Activated effector memory CD4-positive, alpha-beta T cell treated with Interleukin-2 at 50 U/mL for 16 hours (primary cell): ENCODE results near the gene HPD.

ENCODE experiments used
- DNase-seq: peaks from one replicate; pipeline ENCODE4 v3.0.0-alpha.2; 2020

The HPD gene

DNA sequence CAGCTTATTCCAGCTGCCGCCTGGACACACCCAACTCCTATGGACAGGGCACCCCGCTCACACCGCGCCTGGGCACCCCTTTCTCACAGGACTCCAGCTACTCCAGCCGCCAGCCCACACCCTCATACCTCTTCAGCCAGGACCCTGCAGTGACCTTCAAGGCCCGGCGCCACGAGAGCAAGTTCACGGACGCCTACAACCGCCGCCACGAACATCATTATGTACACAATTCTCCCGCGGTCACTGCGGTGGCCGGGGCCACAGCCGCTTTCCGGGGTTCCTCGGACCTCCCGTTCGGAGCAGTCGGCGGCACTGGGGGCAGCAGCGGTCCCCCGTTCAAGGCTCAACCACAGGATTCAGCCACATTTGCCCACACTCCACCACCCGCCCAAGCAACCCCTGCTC, 48.9 kb downstream of the HPD start:
- no peak for DNase-seq

- no peak for DNase-seq
Measured at GRCh38 chr12:121808623-121809022, 50.0 kb downstream of the HPD start.

- DNase-seq: no peak
Measured at GRCh38 chr12:121807642-121808347, 50.9 kb downstream of the HPD start.

- DNase-seq: no peak
Measured at GRCh38 chr12:121806546-121807423, 51.9 kb downstream of the HPD start.

DNA sequence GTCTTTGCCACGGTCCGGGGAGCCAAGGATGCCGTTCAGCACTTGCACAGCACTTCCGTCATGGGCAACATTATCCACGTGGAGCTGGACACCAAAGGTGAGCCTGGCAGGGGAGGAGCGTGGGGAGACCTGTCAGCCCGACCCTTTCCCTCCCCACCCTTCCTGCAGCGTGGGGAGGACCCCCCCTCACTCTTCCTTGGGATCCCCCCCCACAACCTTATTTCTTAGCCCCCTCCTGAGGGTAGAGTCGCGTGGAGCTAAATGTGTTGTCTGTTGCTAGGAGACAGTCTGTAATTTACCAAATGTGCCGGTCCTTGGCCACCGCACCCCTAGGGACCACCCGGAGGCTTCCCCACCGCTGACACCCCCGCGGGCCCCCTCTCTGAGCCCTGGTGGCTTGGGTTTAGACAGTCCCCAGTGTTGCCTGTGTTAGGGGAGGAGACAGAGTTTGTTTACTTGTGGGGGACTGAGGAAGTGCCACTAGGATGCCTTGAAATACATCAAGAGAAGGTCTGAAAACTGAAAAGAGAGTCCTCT, 52.6 kb downstream of the HPD start:
- no peak for DNase-seq

- DNase-seq: no peak
Measured at GRCh38 chr12:121805171-121806008, 53.3 kb downstream of the HPD start.

DNA sequence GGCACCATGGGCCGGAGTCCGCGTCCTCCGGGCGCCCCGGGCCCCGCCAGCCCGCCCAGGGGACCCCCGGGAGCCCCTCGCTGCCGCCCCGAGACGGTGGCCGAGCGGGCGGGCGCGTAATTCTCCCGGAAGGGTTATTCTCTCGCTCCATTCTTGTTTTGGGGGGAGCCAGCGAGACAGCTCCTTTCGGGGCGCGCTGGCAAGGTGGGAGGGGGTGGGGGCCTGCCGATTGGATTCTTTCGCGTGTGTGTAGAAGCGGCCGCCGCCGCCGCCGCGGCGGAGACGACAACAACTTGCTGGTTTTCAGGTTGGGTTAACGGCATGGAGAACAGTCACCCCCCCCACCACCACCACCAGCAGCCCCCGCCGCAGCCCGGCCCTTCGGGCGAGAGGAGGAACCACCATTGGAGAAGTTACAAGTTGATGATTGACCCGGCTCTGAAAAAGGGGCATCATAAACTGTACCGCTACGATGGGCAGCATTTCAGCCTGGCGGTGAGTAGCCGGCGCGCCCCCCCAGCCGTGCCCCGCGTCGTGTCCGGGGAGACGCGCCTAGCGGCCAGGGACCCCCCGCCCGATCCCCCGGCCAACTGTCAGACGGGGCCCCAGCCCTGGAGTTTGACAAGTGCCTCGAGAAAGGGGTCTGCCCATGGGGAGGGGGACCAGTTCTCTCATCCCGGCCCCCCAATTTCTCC, 54.1 kb downstream of the HPD start:
- peak; percentile 62 for DNase-seq

- peak; percentile 41 for DNase-seq
Measured at GRCh38 chr12:121803861-121804416, 54.7 kb downstream of the HPD start, which contains the start of gene SETD1B. SETD1B (plus strand) TSS chr12:121804009; CDS start chr12:121804738, 729 bp downstream.

DNA sequence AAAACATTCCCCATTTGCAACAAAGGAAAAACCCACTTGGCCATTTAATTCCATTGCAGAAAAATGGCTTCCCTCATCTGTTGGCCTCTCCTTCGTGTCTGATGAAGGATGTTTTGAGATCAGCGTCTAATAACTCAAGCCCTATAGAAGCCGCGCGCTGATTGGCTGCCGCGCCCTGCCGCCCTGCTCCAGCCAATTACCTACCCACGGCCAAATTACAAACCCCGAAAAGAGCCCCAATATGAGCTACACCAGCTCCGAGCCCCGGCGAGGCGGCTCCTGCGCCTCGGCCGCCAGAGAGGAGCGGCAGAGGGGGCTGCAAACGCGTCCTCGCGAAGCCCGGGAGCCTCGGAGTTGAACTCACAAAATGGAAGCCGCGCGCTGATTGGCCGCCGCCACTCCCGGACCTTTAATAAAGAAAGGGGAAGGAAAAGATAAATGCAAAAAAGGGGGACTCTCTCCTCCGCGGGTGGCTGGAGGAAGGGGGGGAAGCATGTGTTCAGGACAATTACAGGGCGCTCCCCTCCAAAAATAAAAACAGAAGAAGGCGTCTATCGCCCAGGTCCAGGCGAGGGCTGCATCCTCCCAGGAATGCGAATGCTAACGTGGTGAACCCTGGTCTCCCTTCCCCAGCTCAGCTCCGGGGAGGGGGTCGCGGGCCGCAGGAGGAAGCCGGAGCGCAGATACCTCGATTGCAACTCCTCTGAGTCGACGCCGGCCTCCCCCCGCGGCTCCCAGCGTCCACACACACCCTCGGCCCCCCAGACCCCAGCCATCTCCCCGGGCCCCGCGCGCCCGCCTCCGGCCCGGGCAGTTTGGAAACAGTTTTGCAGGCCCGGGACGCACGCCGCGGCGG, 55.6 kb downstream of the HPD start:
- DNase-seq: peak; percentile 83

DNA sequence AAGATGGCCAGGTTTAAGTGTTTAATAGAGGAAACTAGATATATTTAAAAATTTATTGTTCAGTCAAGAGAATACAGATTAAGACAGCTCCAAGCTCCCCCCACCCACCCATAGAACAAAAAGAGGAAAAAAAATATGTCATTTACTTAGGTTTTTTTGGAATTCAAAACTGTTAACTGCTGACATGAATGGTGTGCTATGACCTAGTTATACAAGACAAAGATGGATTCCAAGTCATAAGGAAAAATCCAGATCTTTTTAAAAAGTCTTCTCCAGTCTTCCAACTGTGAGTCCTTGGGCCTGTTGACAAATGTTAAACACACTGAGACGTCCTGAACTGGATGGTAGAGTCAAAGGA, 56.2 kb downstream of the HPD start:
- DNase-seq: no peak

DNA sequence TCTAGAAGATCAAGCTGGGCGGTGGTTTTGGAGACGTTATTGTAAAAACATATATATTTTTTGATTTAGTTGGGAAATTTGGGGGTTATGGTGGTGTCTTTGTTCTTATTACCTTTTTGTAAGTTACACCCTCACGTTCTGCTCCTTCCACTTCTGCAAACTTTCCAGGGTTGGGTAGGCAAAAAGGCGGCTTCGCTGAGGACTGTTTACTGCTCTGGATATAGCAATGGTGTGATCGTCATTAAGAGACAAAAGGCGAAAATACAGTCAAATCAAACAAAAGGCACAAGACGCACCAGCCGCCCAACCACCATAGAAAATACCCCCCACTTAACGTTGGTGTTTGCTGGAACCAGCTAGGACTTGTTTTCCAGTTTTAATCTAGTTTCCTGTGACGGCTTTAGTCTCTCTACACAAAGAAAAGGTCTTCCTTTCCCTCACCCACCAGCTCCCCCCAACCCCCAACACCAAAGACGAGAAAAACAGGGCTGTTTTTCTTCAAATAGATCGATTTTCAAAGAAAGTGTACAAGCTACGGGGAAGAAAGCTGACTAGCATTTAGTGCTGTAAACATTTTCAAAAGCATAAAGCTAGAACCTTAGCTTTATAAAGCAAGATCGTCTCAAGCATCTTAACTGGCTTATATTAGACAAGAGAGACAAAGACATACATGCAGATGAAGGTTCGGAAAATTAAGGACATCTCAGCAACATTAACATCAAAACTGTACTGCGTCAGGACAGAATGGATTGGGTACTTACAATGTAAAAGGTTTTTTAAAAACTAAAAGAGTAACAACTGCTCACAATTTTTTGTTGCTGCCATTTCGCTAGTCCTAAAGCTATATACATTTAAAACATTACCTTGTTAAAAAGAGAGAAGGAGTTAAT, 56.8 kb downstream of the HPD start:
- peak; percentile 43 for DNase-seq

GRCh38 chr12:121800694-121801594, 57.7 kb downstream of the HPD start:
- peak; percentile 65 for DNase-seq

DNA sequence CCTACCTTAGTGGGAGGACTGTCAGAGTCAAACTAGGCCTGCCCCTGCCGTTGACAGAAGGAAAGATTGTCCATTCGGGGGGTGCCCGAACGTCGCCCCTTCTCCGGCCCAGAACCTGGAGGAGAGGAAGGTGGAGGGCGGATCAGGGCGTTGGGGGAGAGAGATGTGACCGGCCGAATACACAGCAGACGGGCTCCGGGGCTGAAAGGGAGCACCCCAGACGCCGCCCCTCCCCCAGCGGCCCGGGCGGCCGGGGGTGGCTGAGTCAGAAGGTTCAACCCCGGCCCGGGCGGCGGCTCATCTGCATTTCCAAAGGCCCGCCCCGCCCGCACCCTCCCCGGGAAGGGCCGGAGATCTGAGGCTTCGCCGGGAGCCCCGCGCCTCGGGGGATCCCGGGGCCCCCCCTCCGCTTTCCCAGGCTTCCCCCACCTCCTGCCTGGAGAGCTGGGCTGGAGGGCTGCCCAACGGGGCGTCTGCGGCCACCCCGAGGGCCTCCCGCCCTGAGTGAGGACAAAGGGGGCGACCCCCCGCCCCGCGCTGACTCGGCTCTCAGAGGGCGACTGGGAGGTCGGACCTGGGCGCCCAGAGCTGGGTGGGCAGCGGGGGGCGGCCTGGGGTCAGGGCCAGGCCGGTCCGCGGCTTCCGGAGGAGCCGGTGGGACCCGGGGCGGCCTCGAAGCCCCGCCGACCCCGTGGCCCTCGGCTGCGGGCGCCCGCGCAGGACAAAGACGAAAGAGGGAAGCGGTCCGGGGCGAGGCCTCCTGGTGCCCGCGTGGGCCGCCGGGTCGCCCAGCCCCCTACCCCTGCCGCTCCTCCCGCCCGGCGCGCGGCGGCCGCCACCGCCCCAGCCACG, 58.6 kb downstream of the HPD start:
- DNase-seq: peak; percentile 66

DNA sequence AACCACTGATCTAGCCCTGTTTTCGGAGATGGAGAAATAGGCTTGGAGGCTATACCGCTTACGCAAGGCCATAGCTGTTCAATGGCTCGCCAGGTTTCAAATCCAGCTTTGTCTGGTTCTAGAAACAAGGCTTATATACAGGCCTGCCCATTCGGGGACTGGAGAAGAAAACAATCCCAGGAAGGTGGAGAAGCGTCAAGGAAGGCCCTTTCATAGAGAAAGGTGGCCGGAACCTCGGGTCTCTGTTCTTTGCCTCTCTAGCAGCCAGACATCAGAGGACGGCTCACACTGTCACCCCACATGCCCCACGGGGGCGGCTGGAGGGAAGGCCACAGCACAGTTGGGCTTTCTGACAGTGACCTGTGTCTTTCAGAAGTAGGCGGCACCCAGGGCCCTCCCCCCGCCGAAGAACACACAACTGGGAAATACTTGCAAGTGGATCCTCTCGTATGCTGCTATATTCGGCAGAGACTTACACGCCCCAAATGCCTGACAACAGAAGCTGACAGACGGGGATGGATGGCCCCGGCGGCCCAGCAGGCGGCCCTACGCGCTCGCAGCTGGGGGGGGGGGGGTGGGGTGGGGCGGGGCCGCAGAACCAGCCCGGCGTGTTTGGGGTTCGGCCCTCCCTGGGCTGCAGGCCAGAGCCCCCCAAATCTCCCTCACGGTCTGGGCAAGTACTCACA, 59.4 kb downstream of the HPD start:
- DNase-seq: no peak

DNA sequence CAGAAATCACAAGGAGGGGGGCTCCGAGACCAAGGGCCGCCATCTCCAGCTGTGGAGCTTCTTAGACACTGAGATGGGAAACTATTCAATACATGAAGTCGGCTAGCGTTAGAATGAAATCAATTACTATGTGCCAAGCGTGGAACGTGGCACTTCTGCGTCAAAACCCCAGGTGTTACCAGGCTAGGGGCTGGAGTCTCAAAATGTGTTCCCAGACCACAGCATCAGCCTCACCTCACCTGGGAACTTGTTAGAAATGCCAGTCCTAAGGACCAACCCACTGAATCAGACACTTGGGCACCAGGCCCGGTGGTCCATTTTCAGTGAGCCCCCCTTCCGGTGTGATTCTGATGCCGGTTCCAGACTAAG, 59.9 kb downstream of the HPD start:
- DNase-seq: no peak

DNA sequence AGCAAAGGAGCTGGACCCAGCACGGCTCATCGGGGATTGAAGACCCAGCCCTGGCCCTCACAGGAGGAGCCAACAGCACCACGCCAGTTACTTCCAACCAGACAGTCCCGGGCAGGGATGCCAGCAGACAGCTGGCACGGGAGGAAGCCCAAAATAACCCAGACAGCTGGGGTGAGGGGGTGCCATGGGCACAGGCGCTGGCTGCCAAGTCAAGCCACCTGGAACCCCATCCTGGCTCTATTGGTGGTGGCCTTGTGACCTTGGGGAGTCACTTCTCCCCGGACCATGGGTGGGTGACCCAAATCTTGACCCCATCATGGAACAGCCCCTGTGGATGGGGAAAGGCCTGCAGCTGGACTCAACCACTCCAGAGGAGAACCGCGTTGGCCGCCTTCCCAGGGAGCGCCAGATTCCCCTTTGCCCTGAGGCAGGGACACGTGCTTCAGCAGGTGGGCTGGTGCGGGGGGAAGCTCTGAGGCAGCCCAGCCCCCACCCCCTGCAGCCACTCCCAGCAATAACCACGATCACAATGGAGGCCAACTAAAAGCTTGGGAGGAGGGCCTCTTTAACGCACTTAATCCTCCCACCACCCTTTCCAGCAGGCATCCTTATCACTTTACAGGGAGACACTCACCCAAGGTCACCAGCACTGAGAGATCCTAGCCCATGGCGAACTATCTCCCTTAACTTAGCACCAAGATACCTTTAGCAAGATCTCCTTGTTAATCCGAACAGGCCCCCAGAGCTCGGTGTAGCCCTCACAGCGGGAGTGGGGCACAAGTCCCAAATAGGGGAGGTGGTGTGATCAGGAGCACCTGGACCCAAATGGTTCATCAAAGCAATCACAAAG, 60.5 kb downstream of the HPD start:
- no peak for DNase-seq
